Hepatocyte (in vitro differentiated cells): ENCODE measurements around the gene DERL3. TPM values are rescaled to one million over a fixed set of nuclear protein-coding genes. Genes with fewer than 3 reads are reported as not detected.

Experiments
- DNase-seq: peaks from one replicate; pipeline ENCODE4 v3.0.0-alpha.2; 2016; ENCODE audit warnings: low spot score
- H2AFZ ChIP-seq: fragments of 200-600 bp; sonication (generic); 2 replicates; pipeline ENCODE4 v1.6.0; 2016; ENCODE audit warnings: antibody characterized with exemption, mild to moderate bottlenecking
- H3K27ac ChIP-seq: fragments of 200-600 bp; sonication (generic); 2 replicates; pipeline ENCODE4 v1.5.1; 2016; ENCODE audit warnings: mild to moderate bottlenecking
- H3K27me3 ChIP-seq: fragments of 200-600 bp; sonication (generic); 2 replicates; pipeline ENCODE4 v1.6.1; 2016
- H3K36me3 ChIP-seq: fragments of 200-600 bp; sonication (generic); replicated peaks from 2 replicates; pipeline ENCODE4 v1.5.1; 2016; ENCODE audit warnings: low read depth; ENCODE audit not compliant: insufficient read depth
- H3K4me1 ChIP-seq: fragments of 200-600 bp; sonication (generic); 2 replicates; pipeline ENCODE4 v1.5.1; 2016; ENCODE audit warnings: mild to moderate bottlenecking, moderate library complexity; ENCODE audit not compliant: insufficient read depth
- H3K4me2 ChIP-seq: fragments of 200-600 bp; sonication (generic); 2 replicates; pipeline ENCODE4 v1.6.0; 2016
- H3K4me3 ChIP-seq: fragments of 200-600 bp; sonication (generic); 2 replicates; pipeline ENCODE4 v1.5.1; 2016; ENCODE audit warnings: mild to moderate bottlenecking
- H3K79me2 ChIP-seq: fragments of 200-600 bp; sonication (generic); 2 replicates; pipeline ENCODE4 v1.6.0; 2017; ENCODE audit warnings: mild to moderate bottlenecking
- H3K9me2 ChIP-seq: fragments of 200-600 bp; sonication (generic); replicated peaks from 2 replicates; pipeline ENCODE4 v1.6.0; 2017; ENCODE audit warnings: mild to moderate bottlenecking; ENCODE audit not compliant: insufficient read depth
- H3K9me3 ChIP-seq: fragments of 200-600 bp; sonication (generic); 2 replicates; pipeline ENCODE4 v1.5.1; 2016; ENCODE audit warnings: low read depth, mild to moderate bottlenecking
- H4K20me1 ChIP-seq: fragments of 200-600 bp; sonication (generic); 2 replicates; pipeline ENCODE4 v1.6.0; 2016; ENCODE audit warnings: mild to moderate bottlenecking; ENCODE audit not compliant: insufficient read depth, poor library complexity, severe bottlenecking
- EZH2 ChIP-seq: fragments of 200-600 bp; sonication (generic); IDR thresholded peaks from 2 replicates; pipeline ENCODE4 v1.6.1; 2016; ENCODE audit warnings: antibody characterized with exemption, mild to moderate bottlenecking, borderline replicate concordance
- EZH2phosphoT487 ChIP-seq: fragments of 200-600 bp; sonication (generic); IDR thresholded peaks from one replicate; pipeline ENCODE4 v1.6.1; 2018; ENCODE audit warnings: antibody characterized with exemption, mild to moderate bottlenecking, low read depth, moderate library complexity; ENCODE audit not compliant: unreplicated experiment, severe bottlenecking
- WGBS: methylation state at CpG from one replicate; pipeline ENCODE4 v1.1.6; 2016; ENCODE audit warnings: low lambda C conversion rate; ENCODE audit errors: missing lambda C conversion rate; 5-methylcytosine and 5-hydroxymethylcytosine counted together
- polyA plus RNA-seq: library from polyadenylated mRNA; unstranded; fragments of >200 nt; fragmentation: Nextera tagmentation; extraction: Ambion mirVana; gene quantifications from 2 replicates; pipeline ENCODE4 v1.2.1, GENCODE V29; 2016
- total RNA-seq: library from RNA; depleted of rRNA; stranded (reverse); fragments of >200 nt; gene quantifications from 2 replicates; pipeline ENCODE4 v1.2.3, GENCODE V29; 2014
- TF ChIP-seq, protein P1 (sequence below): fragments of 200-600 bp; sonication (generic); IDR thresholded peaks from 2 replicates; pipeline ENCODE4 v1.5.1; 2016; ENCODE audit warnings: antibody characterized with exemption, mild to moderate bottlenecking; ENCODE audit not compliant: poor library complexity

DERL3 gene
- total and polyA plus RNA-seq, 2 experiments from 2014 or later = 1.6 to 6.1 TPM

DNA sequence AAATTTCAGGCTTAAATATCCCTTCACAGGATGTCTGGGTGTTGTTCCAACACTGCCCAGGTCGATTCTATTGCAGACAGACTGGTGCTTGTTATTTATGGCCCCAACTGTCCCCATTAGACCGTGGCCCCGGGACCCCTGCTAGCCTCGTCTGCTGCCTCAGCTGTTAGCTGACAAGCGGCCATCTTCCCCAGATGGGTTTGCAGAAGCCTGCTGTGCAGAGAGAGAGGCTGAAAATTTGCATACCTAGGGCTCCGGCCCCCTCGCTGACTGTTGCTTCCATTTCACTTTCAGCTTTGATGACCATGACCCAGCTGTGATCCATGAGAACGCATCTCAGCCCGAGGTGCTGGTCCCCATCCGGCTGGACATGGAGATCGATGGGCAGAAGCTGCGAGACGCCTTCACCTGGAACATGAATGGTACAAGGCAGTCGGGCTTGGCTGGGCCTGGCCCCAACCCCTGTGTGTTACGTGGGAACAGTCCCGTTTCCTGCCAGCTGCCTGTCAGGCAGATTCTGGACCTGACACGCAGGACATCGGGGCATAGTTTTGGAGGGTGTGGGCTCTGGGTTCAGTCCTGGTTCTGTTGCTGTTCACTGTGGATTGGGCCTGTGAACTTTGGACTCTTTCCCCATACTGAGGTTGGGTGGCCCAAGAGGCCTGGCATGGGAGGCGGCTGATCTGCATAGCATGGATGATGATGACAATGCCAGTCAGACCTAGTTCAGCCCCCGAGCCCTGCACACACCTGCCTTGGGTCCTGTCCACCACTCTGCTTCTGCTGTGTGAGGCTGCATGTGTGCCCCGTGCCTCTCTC, 35.6 kb downstream of the DERL3 start:
- DNase-seq = no peak
- Histone ChIP-seq H3K9me3 (no peaks in the 10 kb centered on the region), H3K9me2 (no peaks in the 10 kb centered on the region), H3K4me1 (no peaks in the 10 kb centered on the region), H3K36me3 (no peaks in the 10 kb centered on the region), H2AFZ (no peak overlapping the region), H3K27me3 (no peaks in the 10 kb centered on the region), H3K4me2 (no peak overlapping the region), H3K4me3 (no peak overlapping the region), H4K20me1 (peaks cover 5% of the 10 kb centered on the region), H3K27ac (no peak overlapping the region), H3K79me2 (peaks cover under 1% of the 10 kb centered on the region)
- TF ChIP-seq EZH2 (no peak), EZH2phosphoT487 (no peak)
- TF ChIP-seq, protein P1, sequence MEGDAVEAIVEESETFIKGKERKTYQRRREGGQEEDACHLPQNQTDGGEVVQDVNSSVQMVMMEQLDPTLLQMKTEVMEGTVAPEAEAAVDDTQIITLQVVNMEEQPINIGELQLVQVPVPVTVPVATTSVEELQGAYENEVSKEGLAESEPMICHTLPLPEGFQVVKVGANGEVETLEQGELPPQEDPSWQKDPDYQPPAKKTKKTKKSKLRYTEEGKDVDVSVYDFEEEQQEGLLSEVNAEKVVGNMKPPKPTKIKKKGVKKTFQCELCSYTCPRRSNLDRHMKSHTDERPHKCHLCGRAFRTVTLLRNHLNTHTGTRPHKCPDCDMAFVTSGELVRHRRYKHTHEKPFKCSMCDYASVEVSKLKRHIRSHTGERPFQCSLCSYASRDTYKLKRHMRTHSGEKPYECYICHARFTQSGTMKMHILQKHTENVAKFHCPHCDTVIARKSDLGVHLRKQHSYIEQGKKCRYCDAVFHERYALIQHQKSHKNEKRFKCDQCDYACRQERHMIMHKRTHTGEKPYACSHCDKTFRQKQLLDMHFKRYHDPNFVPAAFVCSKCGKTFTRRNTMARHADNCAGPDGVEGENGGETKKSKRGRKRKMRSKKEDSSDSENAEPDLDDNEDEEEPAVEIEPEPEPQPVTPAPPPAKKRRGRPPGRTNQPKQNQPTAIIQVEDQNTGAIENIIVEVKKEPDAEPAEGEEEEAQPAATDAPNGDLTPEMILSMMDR = no peak
- 86% methylated on average over 21 of the region's 21 CpGs for WGBS

GRCh38 chr22:23801886-23802377, 36.9 kb downstream of the DERL3 start:
- Histone ChIP-seq H3K4me1 (no peaks in the 10 kb centered on the region), H3K36me3 (no peaks in the 10 kb centered on the region), H3K9me2 (no peaks in the 10 kb centered on the region), H3K4me3 (no peak overlapping the region), H2AFZ (no peak overlapping the region), H3K9me3 (no peaks in the 10 kb centered on the region), H3K27me3 (no peaks in the 10 kb centered on the region), H3K4me2 (no peak overlapping the region), H3K79me2 (peaks cover 6% of the 10 kb centered on the region), H3K27ac (no peak overlapping the region), H4K20me1 (peaks cover 5% of the 10 kb centered on the region)
- TF ChIP-seq, protein P1 = no peak
- no peak for TF ChIP-seq EZH2
- TF ChIP-seq EZH2phosphoT487 = no peak
- no peak for DNase-seq
- 96% methylated on average over 6 of the region's 8 CpGs for WGBS

DNA sequence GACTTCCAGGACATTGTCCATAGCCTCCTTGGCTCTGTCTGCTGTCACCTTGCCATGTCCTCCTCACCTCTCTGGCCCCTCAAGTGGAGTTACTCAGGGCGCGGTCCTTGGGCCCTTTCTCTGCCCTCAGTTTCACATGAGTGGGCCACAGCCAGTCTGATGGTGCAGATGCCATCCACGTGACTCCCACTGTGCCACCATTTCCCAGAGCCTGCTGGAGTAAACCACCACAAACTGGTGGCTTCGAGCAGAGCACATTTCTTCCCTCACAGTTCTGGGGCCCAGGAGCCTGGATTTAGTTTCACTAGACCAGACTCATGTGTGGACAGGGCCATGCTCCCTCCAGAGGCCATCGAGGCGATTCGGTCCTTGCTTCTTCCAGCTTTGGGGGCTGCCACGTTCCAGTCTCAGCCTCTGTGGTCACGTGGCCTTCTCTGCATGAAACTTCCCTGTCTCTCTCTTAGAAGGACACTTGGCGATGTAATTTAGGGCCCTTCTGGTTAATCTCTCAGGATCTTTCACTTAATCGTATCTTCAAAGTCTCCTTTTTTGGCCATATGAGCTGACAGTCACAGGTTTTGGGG, 37.5 kb downstream of the DERL3 start:
- Histone ChIP-seq H4K20me1 (peaks cover 5% of the 10 kb centered on the region), H3K79me2 (peaks cover 6% of the 10 kb centered on the region), H3K4me2 (no peak overlapping the region), H3K4me3 (no peak overlapping the region), H3K4me1 (no peaks in the 10 kb centered on the region), H2AFZ (no peak overlapping the region), H3K27me3 (no peaks in the 10 kb centered on the region), H3K27ac (no peak overlapping the region), H3K9me3 (no peaks in the 10 kb centered on the region), H3K9me2 (no peaks in the 10 kb centered on the region), H3K36me3 (no peaks in the 10 kb centered on the region)
- no peak for DNase-seq
- 93% methylated on average over 11 of the region's 11 CpGs for WGBS
- TF ChIP-seq, protein P1 = no peak
- TF ChIP-seq EZH2phosphoT487 (no peak), EZH2 (no peak)
